Uterus (tissue), 4 donors: ENCODE results near the gene CCDC178. TPM values are rescaled to one million over a fixed set of nuclear protein-coding genes. Genes with fewer than 3 reads are reported as not detected.

Experiments
- DNase-seq, 2 donors: peaks; one replicate each; pipeline ENCODE4 v3.0.0-alpha.2; 2019 to 2020
- H3K27ac ChIP-seq, 2 donors: fragments of 200-600 bp; sonication (generic); 1 replicate in 1 of 2; 2 replicates in 1 of 2; pipeline ENCODE4 v1.5.1; 2016 to 2018
- H3K27me3 ChIP-seq, 2 donors: fragments of 200-600 bp; sonication (generic); one replicate each; pipeline ENCODE4 v1.5.1; 2018 to 2019; ENCODE audit warnings: control low read depth in 1 of 2
- H3K36me3 ChIP-seq, 2 donors: fragments of 200-600 bp; sonication (generic); one replicate each; pipeline ENCODE4 v1.5.1; 2019; ENCODE audit warnings: control low read depth in 1 of 2
- H3K4me1 ChIP-seq, 2 donors: fragments of 200-600 bp; sonication (generic); one replicate each; pipeline ENCODE4 v1.5.1; 2018 to 2019; ENCODE audit warnings: control low read depth in 1 of 2
- H3K4me3 ChIP-seq, 2 donors: fragments of 200-600 bp; sonication (generic); 1 replicate in 1 of 2; 2 replicates in 1 of 2; pipeline ENCODE4 v1.5.1; 2018 to 2019; ENCODE audit warnings: mild to moderate bottlenecking in 1 of 2
- H3K9me3 ChIP-seq, 2 donors: fragments of 200-600 bp; sonication (generic); one replicate each; pipeline ENCODE4 v1.5.1; 2019; ENCODE audit warnings: control low read depth in 1 of 2
- CTCF ChIP-seq, 4 experiments: fragments of 200-600 bp in 2 of 4; fragments of 450-650 bp in 2 of 4; sonication (generic) in 2 of 4; IDR thresholded peaks; one replicate each; pipeline ENCODE4 v1.5.1; 2016 to 2019; ENCODE audit warnings: antibody characterized with exemption in 4 of 4, mild to moderate bottlenecking in 2 of 4, moderate library complexity in 1 of 4
- POLR2A ChIP-seq, 2 donors: fragments of 450-650 bp; IDR thresholded peaks; one replicate each; pipeline ENCODE4 v1.6.1; 2016; ENCODE audit warnings: antibody characterized with exemption in 2 of 2, mild to moderate bottlenecking in 1 of 2, moderate library complexity in 1 of 2
- intact Hi-C: fragments of 100-400 bp; cut with DNase I; formaldehyde crosslinking; loops from one replicate; pipeline ENCODE4 v1.15.1; 2023; ENCODE audit warnings: low total_unique reads
- total RNA-seq, 4 donors: library from RNA; depleted of rRNA in 3 of 4; stranded (reverse); fragments of >200 nt in 3 of 4; gene quantifications; one replicate each; pipeline versions ENCODE4 v1.1.0 to v1.2.4, GENCODE V29; 2014 to 2023
- donor health status: DM: yes; HTN: yes; CAD: no.

Gene CCDC178
- total RNA-seq, 4 donors from 2014 or later = 1.0 to 28.7 (median 8.8) TPM

GRCh38 chr18:33146014-33146413 lies 294.5 kb downstream of the CCDC178 start:
- intact Hi-C loops = no loop called here
- Histone ChIP-seq H3K4me3 (no peak overlapping the region), H3K4me1 (no peaks in the 10 kb centered on the region), H3K27ac (no peak overlapping the region), H3K27me3 (no peaks in the 10 kb centered on the region), H3K36me3 (no peaks in the 10 kb centered on the region), H3K9me3 (no peaks in the 10 kb centered on the region)
- no peak for DNase-seq
- TF ChIP-seq POLR2A (IDR thresholded peaks at IDR 0.05) = no peak
- TF ChIP-seq CTCF (IDR thresholded peaks at IDR 0.05) = no peak

- intact Hi-C loops = no loop called here
- DNase-seq = no peak
- H3K27me3 ChIP-seq = no peaks in the 10 kb centered on the region
- no peak for TF ChIP-seq POLR2A (IDR thresholded peaks at IDR 0.05)
- no peak overlapping the region for H3K4me3 ChIP-seq
- H3K9me3 ChIP-seq = no peaks in the 10 kb centered on the region
- no peak overlapping the region for H3K27ac ChIP-seq
- H3K4me1 ChIP-seq = no peaks in the 10 kb centered on the region
- no peaks in the 10 kb centered on the region for H3K36me3 ChIP-seq
Observed at GRCh38 chr18:33135951-33136660, 304.4 kb downstream of the CCDC178 start.

- Histone ChIP-seq H3K9me3 (no peaks in the 10 kb centered on the region), H3K27me3 (no peaks in the 10 kb centered on the region), H3K4me3 (no peak overlapping the region), H3K36me3 (no peaks in the 10 kb centered on the region), H3K4me1 (no peaks in the 10 kb centered on the region), H3K27ac (no peak overlapping the region)
- intact Hi-C loops = no loop called here
- no peak for DNase-seq
- no peak for TF ChIP-seq POLR2A (IDR thresholded peaks at IDR 0.05)
- no peak for TF ChIP-seq CTCF (IDR thresholded peaks at IDR 0.05)
Observed at GRCh38 chr18:33132657-33133056, 307.9 kb downstream of the CCDC178 start.

- Histone ChIP-seq H3K4me3 (no peak overlapping the region), H3K4me1 (no peaks in the 10 kb centered on the region), H3K27ac (no peak overlapping the region), H3K9me3 (no peaks in the 10 kb centered on the region), H3K36me3 (no peaks in the 10 kb centered on the region), H3K27me3 (no peaks in the 10 kb centered on the region)
- TF ChIP-seq POLR2A (IDR thresholded peaks at IDR 0.05) (no peak), CTCF (IDR thresholded peaks at IDR 0.05) (no peak)
- DNase-seq = no peak
- intact Hi-C loops = no loop called here
Observed at GRCh38 chr18:33128581-33128980, 311.9 kb downstream of the CCDC178 start.

- Histone ChIP-seq H3K36me3 (no peaks in the 10 kb centered on the region), H3K27ac (no peak overlapping the region), H3K9me3 (no peaks in the 10 kb centered on the region), H3K27me3 (no peaks in the 10 kb centered on the region), H3K4me3 (no peak overlapping the region), H3K4me1 (no peaks in the 10 kb centered on the region)
- intact Hi-C loops = no loop called here
- no peak for TF ChIP-seq CTCF (IDR thresholded peaks at IDR 0.05)
- DNase-seq = no peak
Observed at GRCh38 chr18:33123862-33124518, 316.5 kb downstream of the CCDC178 start.
